Retinal pigment epithelial cell (primary cell): ENCODE measurements around the gene NBPF9.
"Not testable (repeated sequence)": the region's sequence is repeated elsewhere in the genome, so short reads cannot be mapped to it uniquely, and the experiment has no call there.

ENCODE experiments used
- DNase-seq: peaks from one replicate; pipeline ENCODE4 v3.0.0-alpha.2; 2010; ENCODE audit warnings: low read depth
- H3K4me3 ChIP-seq: 2 replicates; pipeline ENCODE4 v1.5.1; 2011; ENCODE audit warnings: mild to moderate bottlenecking, low read length, control low read depth, moderate library complexity

NBPF9 gene

GRCh38 chr1:149103109-149104081, at the start of gene NBPF9:
Gene NBPF9 (minus strand): TSS chr1:149103551. CDS start chr1:149082139, 21,412 bp downstream.
- peak within 1 kb of the TSS; percentile 47 for H3K4me3 ChIP-seq
- DNase-seq = not testable (repeated sequence)

GRCh38 chr1:149149909-149150308, 46.6 kb upstream of the NBPF9 start:
- not testable (repeated sequence) for H3K4me3 ChIP-seq, DNase-seq

- H3K4me3 ChIP-seq, DNase-seq: not testable (repeated sequence)
Observed at GRCh38 chr1:149137585-149137984, 34.2 kb upstream of the NBPF9 start.

- H3K4me3 ChIP-seq, DNase-seq: not testable (repeated sequence)
Observed at GRCh38 chr1:149130938-149131337, 27.6 kb upstream of the NBPF9 start.

GRCh38 chr1:149129245-149129644, 25.9 kb upstream of the NBPF9 start:
- H3K4me3 ChIP-seq, DNase-seq: not testable (repeated sequence)

- DNase-seq, H3K4me3 ChIP-seq: not testable (repeated sequence)
Observed at GRCh38 chr1:149126555-149127145, 23.3 kb upstream of the NBPF9 start.

- not testable (repeated sequence) for DNase-seq
Observed at GRCh38 chr1:149123948-149124926, 20.9 kb upstream of the NBPF9 start.

GRCh38 chr1:149112828-149113227, 9.5 kb upstream of the NBPF9 start:
- H3K4me3 ChIP-seq, DNase-seq: not testable (repeated sequence)

More at GRCh38 chr1:149123948-149124926, 20.9 kb upstream of the NBPF9 start:
- H3K4me3 ChIP-seq = not testable (repeated sequence)

GRCh38 chr1:149110343-149110742, 7.0 kb upstream of the NBPF9 start:
- not testable (repeated sequence) for DNase-seq

GRCh38 chr1:149102574-149102973, 777 bp downstream of the NBPF9 start:
- DNase-seq = not testable (repeated sequence)

More at GRCh38 chr1:149110343-149110742, 7.0 kb upstream of the NBPF9 start:
- H3K4me3 ChIP-seq = not testable (repeated sequence)

GRCh38 chr1:149098276-149098675, 5.1 kb downstream of the NBPF9 start:
- DNase-seq, H3K4me3 ChIP-seq: not testable (repeated sequence)

More at GRCh38 chr1:149102574-149102973, 777 bp downstream of the NBPF9 start:
- peak overlapping the region; percentile 38 for H3K4me3 ChIP-seq

- not testable (repeated sequence) for DNase-seq, H3K4me3 ChIP-seq
Observed at GRCh38 chr1:149093155-149093554, 10.2 kb downstream of the NBPF9 start.

- not testable (repeated sequence) for H3K4me3 ChIP-seq
Observed at GRCh38 chr1:149075505-149076127, 27.7 kb downstream of the NBPF9 start.

GRCh38 chr1:149064611-149065010, 38.7 kb downstream of the NBPF9 start:
- DNase-seq = not testable (repeated sequence)

More at GRCh38 chr1:149075505-149076127, 27.7 kb downstream of the NBPF9 start:
- DNase-seq = not testable (repeated sequence)

GRCh38 chr1:149043056-149043455, 60.3 kb downstream of the NBPF9 start:
- H3K4me3 ChIP-seq, DNase-seq: not testable (repeated sequence)

More at GRCh38 chr1:149064611-149065010, 38.7 kb downstream of the NBPF9 start:
- not testable (repeated sequence) for H3K4me3 ChIP-seq

- H3K4me3 ChIP-seq = not testable (repeated sequence)
Observed at GRCh38 chr1:149033916-149034315, 69.4 kb downstream of the NBPF9 start.

GRCh38 chr1:149024327-149024726, 79.0 kb downstream of the NBPF9 start:
- DNase-seq, H3K4me3 ChIP-seq: not testable (repeated sequence)

More at GRCh38 chr1:149033916-149034315, 69.4 kb downstream of the NBPF9 start:
- not testable (repeated sequence) for DNase-seq

GRCh38 chr1:149018577-149018976, 84.8 kb downstream of the NBPF9 start:
- DNase-seq, H3K4me3 ChIP-seq: not testable (repeated sequence)
